ENCODE measurements around the gene GHR.

Gene GHR

DNA sequence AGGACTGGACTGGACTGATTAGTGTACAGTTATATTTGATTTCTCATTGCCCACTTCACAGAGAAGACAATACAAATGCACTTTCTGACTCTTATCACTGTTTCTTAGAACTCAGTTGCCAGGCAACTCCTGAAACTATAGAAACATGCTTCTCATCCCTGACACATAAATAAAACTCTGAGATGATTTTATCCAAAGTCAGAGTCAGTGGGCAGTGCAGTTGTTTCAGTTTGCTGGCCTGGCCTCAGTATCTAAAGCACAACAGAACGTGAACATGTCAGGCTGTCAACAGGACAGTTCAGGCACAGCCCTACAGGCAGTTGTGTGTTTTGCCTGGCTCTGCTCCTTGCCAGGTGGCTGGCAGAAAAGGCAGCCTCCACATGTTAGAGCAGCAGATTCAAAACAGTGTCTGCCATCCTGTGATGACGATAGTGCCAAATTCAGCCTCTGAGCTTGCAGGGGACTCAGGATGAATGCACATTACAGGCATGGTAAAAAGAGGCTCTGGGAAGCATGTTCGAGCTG, 268.2 kb downstream of the GHR start:
- no peak overlapping the region for H3K27ac ChIP-seq
- no peak for TF ChIP-seq CTCF (IDR thresholded peaks at IDR 0.05)

DNA sequence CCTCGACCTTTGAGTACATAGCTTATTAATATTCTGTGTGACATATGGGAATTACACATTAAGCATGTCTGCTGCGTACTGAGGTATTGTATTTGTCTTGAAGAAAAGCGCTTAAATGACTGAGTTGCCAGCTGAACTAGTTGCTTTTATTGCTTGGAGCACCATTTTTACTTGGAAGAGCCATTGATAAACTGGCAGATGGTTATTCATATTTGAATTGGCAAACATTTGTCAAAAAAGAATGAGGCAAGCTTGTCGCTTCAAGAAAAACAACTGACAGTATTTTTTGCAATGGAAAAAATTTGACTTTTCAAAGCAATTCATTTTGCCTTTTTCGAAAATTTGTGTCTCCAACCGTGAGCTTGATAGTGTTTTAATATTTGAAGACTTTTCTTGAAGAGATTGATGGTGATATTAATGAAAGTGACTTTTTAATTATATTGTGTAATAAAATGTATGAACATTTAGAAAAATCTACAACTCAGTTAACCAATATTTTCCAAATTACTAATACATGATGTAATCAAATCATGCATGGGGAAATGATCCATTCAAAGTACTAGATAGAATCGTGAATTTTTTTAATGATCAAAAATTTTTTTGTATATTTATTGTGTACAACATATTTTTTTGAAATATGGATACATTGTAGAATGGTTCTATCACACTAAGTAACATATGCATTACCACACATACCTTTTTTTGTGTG, 278.3 kb downstream of the GHR start:
- no peak overlapping the region for H3K4me3 ChIP-seq
- no peak overlapping the region for H3K27ac ChIP-seq
- DNase-seq (ENCODE audit: low spot score) = no peak
- TF ChIP-seq CTCF (IDR thresholded peaks at IDR 0.05) = no peak

More for the DNA sequence above, 268.2 kb downstream of the GHR start:
- no peak for DNase-seq (ENCODE audit: low spot score)
- no peak overlapping the region for H3K4me3 ChIP-seq

GRCh38 chr5:42703238-42703637, 280.0 kb downstream of the GHR start:
- no peak overlapping the region for H3K27ac ChIP-seq
- H3K4me3 ChIP-seq = no peak overlapping the region
- DNase-seq (ENCODE audit: low spot score) = no peak
- TF ChIP-seq CTCF (IDR thresholded peaks at IDR 0.05) = no peak

- no peak for TF ChIP-seq CTCF (IDR thresholded peaks at IDR 0.05)
- Histone ChIP-seq H3K4me3 (no peak overlapping the region), H3K27ac (no peak overlapping the region)
These were observed 292.5 kb downstream of the GHR start for GRCh38 chr5:42715785-42716184.

DNA sequence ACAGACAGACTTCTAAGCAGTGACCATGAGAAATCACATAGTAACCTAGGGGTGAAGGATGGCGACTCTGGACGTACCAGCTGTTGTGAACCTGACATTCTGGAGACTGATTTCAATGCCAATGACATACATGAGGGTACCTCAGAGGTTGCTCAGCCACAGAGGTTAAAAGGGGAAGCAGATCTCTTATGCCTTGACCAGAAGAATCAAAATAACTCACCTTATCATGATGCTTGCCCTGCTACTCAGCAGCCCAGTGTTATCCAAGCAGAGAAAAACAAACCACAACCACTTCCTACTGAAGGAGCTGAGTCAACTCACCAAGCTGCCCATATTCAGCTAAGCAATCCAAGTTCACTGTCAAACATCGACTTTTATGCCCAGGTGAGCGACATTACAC, 295.4 kb downstream of the GHR start:
- H3K4me3 ChIP-seq = no peak overlapping the region
- DNase-seq (ENCODE audit: low spot score) = no peak
- H3K27ac ChIP-seq = no peak overlapping the region
- no peak for TF ChIP-seq CTCF (IDR thresholded peaks at IDR 0.05)

More at GRCh38 chr5:42715785-42716184, 292.5 kb downstream of the GHR start:
- no peak for DNase-seq (ENCODE audit: low spot score)

DNA sequence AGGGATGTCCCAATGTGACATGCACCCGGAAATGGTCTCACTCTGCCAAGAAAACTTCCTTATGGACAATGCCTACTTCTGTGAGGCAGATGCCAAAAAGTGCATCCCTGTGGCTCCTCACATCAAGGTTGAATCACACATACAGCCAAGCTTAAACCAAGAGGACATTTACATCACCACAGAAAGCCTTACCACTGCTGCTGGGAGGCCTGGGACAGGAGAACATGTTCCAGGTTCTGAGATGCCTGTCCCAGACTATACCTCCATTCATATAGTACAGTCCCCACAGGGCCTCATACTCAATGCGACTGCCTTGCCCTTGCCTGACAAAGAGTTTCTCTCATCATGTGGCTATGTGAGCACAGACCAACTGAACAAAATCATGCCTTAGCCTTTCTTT, 295.8 kb downstream of the GHR start:
- Histone ChIP-seq H3K4me3 (no peak overlapping the region), H3K27ac (no peak overlapping the region)
- no peak for TF ChIP-seq CTCF (IDR thresholded peaks at IDR 0.05)
- DNase-seq (ENCODE audit: low spot score) = no peak

GRCh38 chr5:42720251-42720650, 297.0 kb downstream of the GHR start:
- no peak overlapping the region for H3K4me3 ChIP-seq
- no peak for TF ChIP-seq CTCF (IDR thresholded peaks at IDR 0.05)
- no peak for DNase-seq (ENCODE audit: low spot score)
- H3K27ac ChIP-seq = no peak overlapping the region

Measured in coronary artery (tissue), 2 donors.